Upper lobe of left lung (tissue), 6 donors: ENCODE data around the gene ASTN2. TPM values are rescaled to one million over a fixed set of nuclear protein-coding genes. Genes with fewer than 3 reads are reported as not detected.
A peak's percentile ranks its signal among the peaks of the same experiment; 100 is the strongest.

ENCODE experiments used
- ATAC-seq, 2 donors: fragments of 200-7000 bp; cut with Tn5 transposase; one replicate each; pipeline ENCODE4 v1.9.1; 2022; ENCODE audit warnings: mild to moderate bottlenecking in 2 of 2, moderate library complexity in 2 of 2; ENCODE audit not compliant: low FRiP score in 2 of 2
- DNase-seq, 2 donors: peaks; one replicate each; pipeline ENCODE4 v3.0.0-alpha.2; 2019 to 2020
- H3K27ac ChIP-seq, 4 donors: fragments of 200-600 bp; sonication (generic); one replicate each; pipeline ENCODE4 v1.5.1; 2016 to 2019
- H3K27me3 ChIP-seq, 4 donors: fragments of 200-600 bp; sonication (generic); one replicate each; pipeline ENCODE4 v1.5.1; 2017 to 2019
- H3K36me3 ChIP-seq, 4 donors: fragments of 200-600 bp; sonication (generic); one replicate each; pipeline ENCODE4 v1.5.1; 2016 to 2019
- H3K4me1 ChIP-seq, 4 donors: fragments of 200-600 bp; sonication (generic); one replicate each; pipeline ENCODE4 v1.5.1; 2018 to 2019
- H3K4me3 ChIP-seq, 4 donors: fragments of 200-600 bp; sonication (generic); one replicate each; pipeline ENCODE4 v1.5.1; 2017 to 2019; ENCODE audit warnings: mild to moderate bottlenecking in 2 of 4, moderate library complexity in 1 of 4
- H3K9me3 ChIP-seq, 4 donors: fragments of 200-600 bp; sonication (generic); one replicate each; pipeline ENCODE4 v1.5.1; 2018 to 2019
- CTCF ChIP-seq, 6 experiments: fragments of 450-650 bp in 4 of 6; fragments of 200-600 bp in 2 of 6; sonication (generic) in 2 of 6; IDR thresholded peaks; one replicate each; pipeline ENCODE4 v1.5.1; 2016 to 2019; ENCODE audit warnings: antibody characterized with exemption in 6 of 6
- EP300 ChIP-seq, 4 donors: sonication (generic); formaldehyde crosslinking; IDR thresholded peaks; one replicate each; pipeline ENCODE4 v1.5.1; 2017; ENCODE audit warnings: antibody characterized with exemption in 4 of 4, control low read depth in 2 of 4
- POLR2A ChIP-seq, 4 donors: fragments of 450-650 bp; IDR thresholded peaks; one replicate each; pipeline ENCODE4 v1.5.1; 2016 to 2017; ENCODE audit warnings: antibody characterized with exemption in 4 of 4, mild to moderate bottlenecking in 2 of 4
- POLR2AphosphoS5 ChIP-seq, 2 donors: sonication (generic); formaldehyde crosslinking; IDR thresholded peaks; one replicate each; pipeline ENCODE4 v1.5.1; 2017; ENCODE audit warnings: antibody characterized with exemption in 2 of 2
- WGBS, 2 donors: methylation state at CpG; one replicate each; pipeline ENCODE4 v1.1.5; 2017 to 2018; 5-methylcytosine and 5-hydroxymethylcytosine counted together
- total RNA-seq, 6 donors: library from RNA; depleted of rRNA in 4 of 6; stranded (reverse); fragments of >200 nt in 4 of 6; gene quantifications; one replicate each; pipeline versions ENCODE4 v1.1.0 to v1.2.1, GENCODE V29; 2016 to 2021
- donor health status: DM: no; HTN: no; CAD: no; lungs with moderate emphysema.
- donor health status: DM: no; HTN: yes; CAD: no; lungs with severe emphysema.

ASTN2 gene
- total RNA-seq, 6 donors from 2014 or later, result 2.0 to 7.5 (median 3.4) TPM

- H3K27ac ChIP-seq, result peak overlapping the region in 1 of 4 donors; percentile 18
- ATAC-seq, result no peak
- 68 to 82% methylated on average over 8 of the region's 8 CpGs for WGBS, 2 donors
- H3K9me3 ChIP-seq, result no peaks in the 10 kb centered on the region
- H3K4me3 ChIP-seq, result no peak overlapping the region
- H3K36me3 ChIP-seq, result no peaks in the 10 kb centered on the region
- no peak for DNase-seq
- no peaks in the 10 kb centered on the region for H3K27me3 ChIP-seq
- TF ChIP-seq POLR2A (IDR thresholded peaks at IDR 0.05) (no peak), CTCF (IDR thresholded peaks at IDR 0.05) (no peak), EP300 (IDR thresholded peaks at IDR 0.05) (no peak), POLR2AphosphoS5 (IDR thresholded peaks at IDR 0.05) (no peak)
- peaks cover 0 to 4% (median 0%) of the 10 kb centered on the region in 4 donors for H3K4me1 ChIP-seq
Measured at GRCh38 chr9:116483622-116484491, 931.0 kb downstream of the ASTN2 start.

- no peaks in the 10 kb centered on the region for H3K27me3 ChIP-seq
- H3K9me3 ChIP-seq, result no peaks in the 10 kb centered on the region
- ATAC-seq (no peak), DNase-seq (peak in 1 of 2 donors; percentile 5)
- H3K27ac ChIP-seq, result no peak overlapping the region
- H3K36me3 ChIP-seq, result no peaks in the 10 kb centered on the region
- H3K4me3 ChIP-seq, result no peak overlapping the region
- TF ChIP-seq CTCF (IDR thresholded peaks at IDR 0.05), result no peak
- WGBS, 2 donors, result 67 to 75% methylated on average over 1 of the region's 1 CpG
- peaks cover 0 to 4% (median 0%) of the 10 kb centered on the region in 4 donors for H3K4me1 ChIP-seq
Measured at GRCh38 chr9:116482740-116483139, 932.1 kb downstream of the ASTN2 start.

- TF ChIP-seq EP300 (IDR thresholded peaks at IDR 0.05) (no peak), POLR2AphosphoS5 (IDR thresholded peaks at IDR 0.05) (no peak), CTCF (IDR thresholded peaks at IDR 0.05) (no peak), POLR2A (IDR thresholded peaks at IDR 0.05) (no peak)
- peaks cover 0 to 4% (median 0%) of the 10 kb centered on the region in 4 donors for H3K4me1 ChIP-seq
- WGBS, 2 donors, result 88 to 93% methylated on average over 4 of the region's 4 CpGs
- ATAC-seq (no peak), DNase-seq (no peak)
- H3K9me3 ChIP-seq, result no peaks in the 10 kb centered on the region
- no peak overlapping the region for H3K4me3 ChIP-seq
- H3K27ac ChIP-seq, result no peak overlapping the region
- H3K36me3 ChIP-seq, result no peaks in the 10 kb centered on the region
- H3K27me3 ChIP-seq, result no peaks in the 10 kb centered on the region
Measured at GRCh38 chr9:116480700-116481099, 934.2 kb downstream of the ASTN2 start.

- Histone ChIP-seq H3K27ac (no peak overlapping the region), H3K9me3 (no peaks in the 10 kb centered on the region), H3K4me1 (peaks cover 0 to 4% (median 0%) of the 10 kb centered on the region in 4 donors), H3K27me3 (no peaks in the 10 kb centered on the region), H3K4me3 (no peak overlapping the region), H3K36me3 (no peaks in the 10 kb centered on the region)
- ATAC-seq (no peak), DNase-seq (no peak)
- TF ChIP-seq POLR2A (IDR thresholded peaks at IDR 0.05), result no peak
- no peak for TF ChIP-seq POLR2AphosphoS5 (IDR thresholded peaks at IDR 0.05)
- no peak for TF ChIP-seq CTCF (IDR thresholded peaks at IDR 0.05)
- TF ChIP-seq EP300 (IDR thresholded peaks at IDR 0.05), result no peak
Measured at GRCh38 chr9:116479967-116480366, 934.9 kb downstream of the ASTN2 start.
